OCI-LY3 (cell line): ENCODE data around the gene HIVEP3.
A peak's percentile ranks its signal among the peaks of the same experiment; 100 is the strongest.

Source experiments
- EZH2phosphoT487 ChIP-seq: fragments of 200-600 bp; shearing (Covaris generic); IDR thresholded peaks from 2 replicates; pipeline ENCODE4 v1.6.1; 2018; ENCODE audit warnings: antibody characterized with exemption, mixed run types, low read depth
- TF ChIP-seq, protein P1 (sequence below): fragments of 200-600, 300-600 bp; sonication (generic); IDR thresholded peaks from 2 replicates; pipeline ENCODE4 v1.5.1; 2014; ENCODE audit warnings: antibody characterized with exemption, low read length, low read depth

DNA sequence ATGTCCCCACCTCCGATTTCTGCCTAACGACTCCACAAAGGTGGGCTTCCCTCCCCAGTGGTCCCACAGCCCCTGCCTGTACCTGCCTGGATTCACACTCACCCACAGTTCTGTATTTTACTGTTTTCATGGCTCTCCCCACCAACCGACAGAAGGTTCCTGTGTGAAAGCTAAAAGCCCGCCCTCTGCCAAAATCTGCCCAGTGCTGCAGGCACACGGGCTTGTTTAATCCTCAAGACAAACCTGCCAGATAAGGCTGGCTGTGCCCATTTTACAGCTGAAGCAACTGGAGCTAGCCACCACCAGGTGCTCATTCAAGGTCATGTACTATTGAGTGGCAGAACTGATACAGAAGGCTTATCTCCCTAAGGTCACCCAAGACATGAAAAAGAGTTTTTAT, 114.5 kb downstream of the HIVEP3 start:
- TF ChIP-seq, protein P1, sequence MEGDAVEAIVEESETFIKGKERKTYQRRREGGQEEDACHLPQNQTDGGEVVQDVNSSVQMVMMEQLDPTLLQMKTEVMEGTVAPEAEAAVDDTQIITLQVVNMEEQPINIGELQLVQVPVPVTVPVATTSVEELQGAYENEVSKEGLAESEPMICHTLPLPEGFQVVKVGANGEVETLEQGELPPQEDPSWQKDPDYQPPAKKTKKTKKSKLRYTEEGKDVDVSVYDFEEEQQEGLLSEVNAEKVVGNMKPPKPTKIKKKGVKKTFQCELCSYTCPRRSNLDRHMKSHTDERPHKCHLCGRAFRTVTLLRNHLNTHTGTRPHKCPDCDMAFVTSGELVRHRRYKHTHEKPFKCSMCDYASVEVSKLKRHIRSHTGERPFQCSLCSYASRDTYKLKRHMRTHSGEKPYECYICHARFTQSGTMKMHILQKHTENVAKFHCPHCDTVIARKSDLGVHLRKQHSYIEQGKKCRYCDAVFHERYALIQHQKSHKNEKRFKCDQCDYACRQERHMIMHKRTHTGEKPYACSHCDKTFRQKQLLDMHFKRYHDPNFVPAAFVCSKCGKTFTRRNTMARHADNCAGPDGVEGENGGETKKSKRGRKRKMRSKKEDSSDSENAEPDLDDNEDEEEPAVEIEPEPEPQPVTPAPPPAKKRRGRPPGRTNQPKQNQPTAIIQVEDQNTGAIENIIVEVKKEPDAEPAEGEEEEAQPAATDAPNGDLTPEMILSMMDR: 0 out of 2 replicates have a peak, but pooled peaks have one; percentile 8
- no peak for TF ChIP-seq EZH2phosphoT487
